HG03135 (cell line): Measurements from ENCODE around the gene FAM13B.
"Not testable (repeated sequence)": the region's sequence is repeated elsewhere in the genome, so short reads cannot be mapped to it uniquely, and the experiment has no call there.

Experiments used
- ATAC-seq: cut with Tn5 transposase; IDR thresholded peaks from one replicate; pipeline ENCODE4 v1.9.1; 2021; ENCODE audit warnings: mild to moderate bottlenecking, moderate library complexity; ENCODE audit not compliant: unreplicated experiment

Gene FAM13B

GRCh38 chr5:137994556-137994955 is 38.3 kb downstream of the FAM13B start:
- ATAC-seq, result no peak

GRCh38 chr5:137989419-137989818 is 43.5 kb downstream of the FAM13B start:
- ATAC-seq, result no peak

GRCh38 chr5:137975208-137975607 is 57.7 kb downstream of the FAM13B start:
- ATAC-seq, result no peak

DNA sequence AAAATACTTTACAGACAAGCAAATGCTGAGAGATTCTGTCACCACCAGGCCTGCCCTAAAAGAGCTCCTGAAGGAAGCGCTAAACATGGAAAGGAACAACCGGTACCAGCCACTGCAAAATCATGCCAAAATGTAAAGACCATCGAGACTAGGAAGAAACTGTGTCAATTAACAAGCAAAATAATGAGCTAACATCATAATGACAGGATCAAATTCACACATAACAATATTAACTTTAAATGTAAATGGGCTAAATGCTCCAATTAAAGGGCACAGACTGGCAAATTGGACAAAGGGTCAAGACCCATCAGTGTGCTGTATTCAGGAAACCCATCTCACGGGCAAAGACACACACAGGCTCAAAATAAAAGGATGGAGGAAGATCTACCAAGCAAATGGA is 62.5 kb downstream of the FAM13B start:
- not testable (repeated sequence) for ATAC-seq

DNA sequence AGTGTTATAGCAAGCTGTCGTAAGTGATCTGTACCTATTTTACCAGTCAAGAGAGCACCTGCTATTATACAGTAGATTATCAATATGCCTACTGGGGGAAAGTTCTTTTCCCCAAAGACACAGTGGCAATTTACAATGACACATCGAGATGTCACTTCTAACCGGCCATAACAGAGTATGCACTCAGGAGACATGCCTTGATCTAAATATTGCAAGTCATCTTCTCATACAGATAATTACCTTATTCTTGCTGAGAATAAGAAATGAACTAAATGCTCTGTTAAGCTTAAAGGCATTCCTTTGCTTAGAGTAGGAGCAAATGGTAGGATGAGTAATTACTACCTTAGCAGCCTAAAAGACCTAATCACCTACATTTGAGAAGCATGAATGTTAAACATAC is 72.1 kb downstream of the FAM13B start:
- ATAC-seq, result no peak

GRCh38 chr5:137960141-137960540 is 72.7 kb downstream of the FAM13B start:
- no peak for ATAC-seq

GRCh38 chr5:137959488-137959887 is 73.4 kb downstream of the FAM13B start:
- ATAC-seq, result no peak

DNA sequence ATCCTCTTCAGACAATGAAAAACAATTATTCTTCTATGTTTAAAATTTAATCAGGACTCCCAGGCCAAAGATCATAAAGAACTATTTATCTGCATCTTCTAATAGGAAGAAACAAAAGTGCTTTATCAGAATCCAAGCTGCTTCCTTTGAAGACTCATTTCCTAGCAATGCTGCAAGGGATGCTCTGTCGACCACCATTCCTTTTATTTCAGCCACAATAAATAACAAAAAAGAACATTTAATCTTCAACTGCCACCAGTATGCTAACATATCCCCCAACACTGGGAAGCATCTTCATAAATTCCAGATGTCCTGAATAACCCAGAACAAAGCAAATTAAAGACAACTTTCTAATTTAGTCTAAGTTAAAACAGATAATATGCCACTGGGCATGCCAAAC is 74.9 kb downstream of the FAM13B start:
- no peak for ATAC-seq

DNA sequence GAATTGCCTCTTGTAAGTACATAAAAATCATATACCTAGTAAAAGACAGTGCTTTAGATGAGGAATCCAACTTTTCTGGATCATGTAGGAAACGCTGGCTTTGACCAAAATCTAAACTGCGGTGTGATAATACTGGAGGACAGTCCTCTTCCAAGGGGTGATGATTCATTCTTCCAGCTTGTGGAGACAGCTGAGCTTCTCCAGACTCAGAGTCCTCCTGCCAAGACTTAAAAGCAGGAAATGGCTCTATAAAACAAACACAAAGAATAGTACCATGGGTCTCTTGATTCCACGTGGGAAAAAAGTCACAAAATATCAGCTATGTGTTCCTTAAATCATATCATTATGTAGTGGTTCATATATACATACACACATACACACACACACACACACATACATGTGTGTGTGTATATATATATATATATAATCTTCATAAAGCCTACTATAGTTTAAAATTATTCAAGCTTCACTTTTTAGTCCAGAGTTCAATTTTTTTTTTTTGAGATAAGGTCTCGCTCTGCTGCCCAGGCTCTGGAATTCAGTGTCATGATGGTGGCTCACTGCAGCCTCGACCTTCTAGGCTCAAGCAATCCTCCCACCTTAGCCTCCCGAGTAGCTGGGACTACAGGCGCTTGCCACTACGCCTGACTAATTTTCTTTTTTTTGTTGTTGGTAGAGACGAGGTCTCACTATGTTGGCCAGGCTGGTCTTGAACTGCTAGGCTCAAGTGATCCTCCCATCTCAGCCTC is 78.6 kb downstream of the FAM13B start:
- no peak for ATAC-seq

- ATAC-seq, result no peak
These were observed 87.1 kb downstream of the FAM13B start for GRCh38 chr5:137945825-137946224.

GRCh38 chr5:137944280-137944679 is 88.6 kb downstream of the FAM13B start:
- not testable (repeated sequence) for ATAC-seq

- ATAC-seq, result no peak
These were observed 93.5 kb downstream of the FAM13B start for GRCh38 chr5:137939331-137939730.

DNA sequence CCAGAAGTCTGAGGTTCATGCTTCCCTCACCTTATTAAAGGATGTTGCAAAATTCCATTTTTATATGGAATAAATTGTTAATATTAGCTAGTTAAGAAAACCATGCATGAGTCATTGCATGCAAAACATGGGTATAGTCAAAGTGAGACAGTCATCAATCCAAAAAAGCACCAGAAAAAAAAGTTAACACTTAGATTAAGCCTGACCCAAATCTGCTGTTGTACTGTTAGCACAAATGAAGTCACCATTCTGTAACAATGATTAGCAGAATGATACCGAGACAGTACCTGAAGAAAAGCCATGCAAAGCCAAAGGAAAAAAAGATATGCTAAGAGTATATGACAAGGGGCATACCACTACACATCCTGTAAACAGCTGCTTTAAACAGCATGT is 94.1 kb downstream of the FAM13B start:
- no peak for ATAC-seq

DNA sequence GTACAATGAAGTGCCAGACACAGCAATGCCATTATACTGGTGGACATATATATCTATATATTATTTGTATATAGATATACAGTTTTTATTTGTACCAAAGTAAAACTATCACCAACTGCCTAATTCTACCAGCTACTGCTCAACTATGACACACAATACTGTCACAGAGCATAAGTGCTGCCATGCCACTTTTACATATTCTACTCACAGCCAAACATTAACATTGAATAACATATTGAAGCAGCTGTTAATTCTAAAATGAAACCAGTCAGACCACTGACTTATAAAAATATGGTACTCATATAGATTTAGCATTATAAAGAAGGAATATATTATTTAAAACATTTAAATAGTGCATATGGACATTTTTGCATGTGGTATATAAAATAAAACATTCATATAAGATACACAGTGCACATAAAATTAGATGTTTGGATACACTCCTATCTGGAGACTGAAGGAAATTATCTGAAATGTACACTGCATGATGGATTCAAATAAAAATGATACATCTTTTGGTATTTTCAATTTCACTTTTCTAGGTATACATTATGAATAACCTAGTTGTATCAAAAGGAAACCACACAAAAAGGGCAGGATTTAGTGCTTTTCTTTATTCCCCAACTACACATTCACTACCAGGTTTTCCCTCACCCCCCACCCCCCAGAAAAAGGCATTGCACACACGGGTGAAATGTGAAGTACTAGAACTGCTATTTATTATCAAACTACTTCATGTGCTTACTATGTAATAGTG is 94.7 kb downstream of the FAM13B start:
- ATAC-seq, result no peak

- no peak for ATAC-seq
These were observed 97.2 kb downstream of the FAM13B start for GRCh38 chr5:137935694-137936093.

GRCh38 chr5:137935190-137935589 is 97.7 kb downstream of the FAM13B start:
- ATAC-seq, result no peak

GRCh38 chr5:137933491-137933911 is 99.4 kb downstream of the FAM13B start:
- no peak for ATAC-seq

- ATAC-seq, result no peak
These were observed 100.1 kb downstream of the FAM13B start for GRCh38 chr5:137932800-137933199.

GRCh38 chr5:137923856-137924255 is 109.0 kb downstream of the FAM13B start:
- ATAC-seq, result no peak

DNA sequence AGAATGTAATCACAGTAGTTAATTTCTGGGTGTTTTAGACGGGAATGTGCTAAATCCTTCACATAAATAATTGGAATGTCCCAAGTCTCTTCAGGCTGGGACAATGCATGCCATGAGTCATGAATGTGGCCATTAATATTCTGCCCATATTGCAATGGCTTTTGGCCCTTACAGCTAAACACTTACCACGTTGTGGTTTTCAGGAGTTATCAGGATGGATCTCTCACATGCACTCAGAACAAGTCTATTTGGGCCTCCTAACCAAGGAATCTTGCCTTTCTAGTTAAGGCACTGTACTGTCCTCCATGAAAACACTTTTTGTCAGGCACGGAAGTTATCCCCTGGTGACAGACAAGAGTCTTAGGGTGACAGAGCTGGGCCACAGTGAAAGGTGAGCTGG is 110.9 kb downstream of the FAM13B start:
- ATAC-seq, result no peak

GRCh38 chr5:137916923-137917322 is 116.0 kb downstream of the FAM13B start:
- ATAC-seq, result no peak

DNA sequence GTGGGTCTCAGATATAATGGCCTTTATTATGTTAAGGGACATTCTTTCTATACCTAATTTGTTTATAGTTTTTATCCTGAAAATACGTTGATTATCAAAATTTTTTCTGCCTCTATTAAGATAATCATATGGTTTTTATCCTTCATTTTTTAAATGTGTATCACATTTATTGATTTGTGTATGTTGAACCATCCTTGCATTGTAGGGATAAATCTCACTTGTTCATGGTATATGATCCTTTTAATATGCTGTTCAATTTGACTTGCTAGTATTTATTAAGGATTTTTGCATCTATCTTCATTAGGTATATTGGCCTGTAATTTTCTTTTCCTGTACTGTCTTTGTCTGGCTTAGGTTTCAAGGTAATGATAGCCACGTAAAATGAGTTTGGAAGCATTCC is 118.1 kb downstream of the FAM13B start:
- ATAC-seq, result no peak
